H7 (cell line): Measurements from ENCODE around the gene PRDM1. TPM values are rescaled to one million over a fixed set of nuclear protein-coding genes. Genes with fewer than 3 reads are reported as not detected.

Source experiments
- DNase-seq: peaks from one replicate; pipeline ENCODE4 v3.0.0; 2012
- H3K27me3 ChIP-seq: 2 replicates; pipeline ENCODE4 v1.6.0; 2011; ENCODE audit warnings: mild to moderate bottlenecking, low read length; ENCODE audit not compliant: control insufficient read depth, insufficient read depth
- H3K36me3 ChIP-seq: replicated peaks from 2 replicates; pipeline ENCODE4 v1.5.1; 2011; ENCODE audit warnings: low read length; ENCODE audit not compliant: control insufficient read depth, insufficient read depth
- H3K4me3 ChIP-seq: 2 replicates; pipeline ENCODE4 v1.5.1; 2011; ENCODE audit warnings: low read depth, mild to moderate bottlenecking, control low read depth, low read length, moderate library complexity; ENCODE audit not compliant: insufficient read depth
- total RNA-seq: library from RNA; depleted of rRNA; stranded (reverse); fragments of >200 nt; shearing (Covaris generic); gene quantifications from 2 replicates; pipeline ENCODE4 v1.2.3, GENCODE V29; 2014

PRDM1 gene
- total RNA-seq, 1 experiment from 2014 or later, result 2.4 TPM

- no peak for DNase-seq
- Histone ChIP-seq H3K27me3 (peaks cover 16% of the 10 kb centered on the region), H3K4me3 (peak overlapping the region; percentile 37), H3K36me3 (no peaks in the 10 kb centered on the region)
Observed at GRCh38 chr6:106097411-106098231, 11.5 kb downstream of the PRDM1 start.

GRCh38 chr6:106098383-106099234 lies 12.5 kb downstream of the PRDM1 start:
- H3K4me3 ChIP-seq, result peak overlapping the region; percentile 1; the same call in 1 of the 2 replicates
- H3K36me3 ChIP-seq, result no peaks in the 10 kb centered on the region
- DNase-seq, result no peak
- peaks cover 16% of the 10 kb centered on the region for H3K27me3 ChIP-seq

- Histone ChIP-seq H3K36me3 (no peaks in the 10 kb centered on the region), H3K27me3 (peaks cover 16% of the 10 kb centered on the region), H3K4me3 (peak overlapping the region; percentile 1; the same call in 1 of the 2 replicates)
- no peak for DNase-seq
Observed at GRCh38 chr6:106099235-106099537, 13.1 kb downstream of the PRDM1 start.

GRCh38 chr6:106100755-106101154 lies 14.6 kb downstream of the PRDM1 start:
- no peak for DNase-seq
- H3K4me3 ChIP-seq, result no peak overlapping the region
- H3K36me3 ChIP-seq, result no peaks in the 10 kb centered on the region
- peaks cover 16% of the 10 kb centered on the region for H3K27me3 ChIP-seq

- no peaks in the 10 kb centered on the region; the same call in 1 of the 2 replicates for H3K36me3 ChIP-seq
Observed at GRCh38 chr6:106101466-106101865, 15.3 kb downstream of the PRDM1 start.

GRCh38 chr6:106102034-106102433 lies 15.9 kb downstream of the PRDM1 start:
- H3K36me3 ChIP-seq, result no peaks in the 10 kb centered on the region; the same call in 1 of the 2 replicates
- H3K4me3 ChIP-seq, result no peak overlapping the region
- no peak for DNase-seq
- peaks cover 15% of the 10 kb centered on the region for H3K27me3 ChIP-seq

More at GRCh38 chr6:106101466-106101865, 15.3 kb downstream of the PRDM1 start:
- no peak overlapping the region for H3K4me3 ChIP-seq
- no peak for DNase-seq
- H3K27me3 ChIP-seq, result peaks cover 16% of the 10 kb centered on the region

GRCh38 chr6:106102967-106103727 lies 17.0 kb downstream of the PRDM1 start:
- Histone ChIP-seq H3K27me3 (peaks cover 14% of the 10 kb centered on the region), H3K4me3 (no peak overlapping the region), H3K36me3 (no peaks in the 10 kb centered on the region; the same call in 1 of the 2 replicates)
- DNase-seq, result no peak

- no peak overlapping the region for H3K4me3 ChIP-seq
- H3K27me3 ChIP-seq, result peaks cover 9% of the 10 kb centered on the region
- H3K36me3 ChIP-seq, result no peaks in the 10 kb centered on the region; the same call in 1 of the 2 replicates
- DNase-seq, result no peak
Observed at GRCh38 chr6:106103728-106104109, 17.6 kb downstream of the PRDM1 start.

GRCh38 chr6:106104476-106104875 lies 18.3 kb downstream of the PRDM1 start:
- no peaks in the 10 kb centered on the region; the same call in 1 of the 2 replicates for H3K36me3 ChIP-seq
- no peak overlapping the region for H3K4me3 ChIP-seq
- no peak for DNase-seq
- H3K27me3 ChIP-seq, result peaks cover 2% of the 10 kb centered on the region

GRCh38 chr6:106104941-106105340 lies 18.8 kb downstream of the PRDM1 start:
- H3K36me3 ChIP-seq, result no peaks in the 10 kb centered on the region; the same call in 1 of the 2 replicates
- no peak for DNase-seq
- no peaks in the 10 kb centered on the region for H3K27me3 ChIP-seq

GRCh38 chr6:106105493-106105892 lies 19.4 kb downstream of the PRDM1 start:
- no peaks in the 10 kb centered on the region; the same call in 1 of the 2 replicates for H3K36me3 ChIP-seq
- no peak overlapping the region for H3K4me3 ChIP-seq
- no peak for DNase-seq
- no peaks in the 10 kb centered on the region for H3K27me3 ChIP-seq

More at GRCh38 chr6:106104941-106105340, 18.8 kb downstream of the PRDM1 start:
- H3K4me3 ChIP-seq, result no peak overlapping the region

GRCh38 chr6:106106276-106107042 lies 20.3 kb downstream of the PRDM1 start:
- no peaks in the 10 kb centered on the region; the same call in 1 of the 2 replicates for H3K36me3 ChIP-seq
- H3K4me3 ChIP-seq, result no peak overlapping the region
- DNase-seq, result no peak
- no peaks in the 10 kb centered on the region for H3K27me3 ChIP-seq

GRCh38 chr6:106107043-106107613 lies 21.0 kb downstream of the PRDM1 start:
- DNase-seq, result no peak
- Histone ChIP-seq H3K36me3 (no peaks in the 10 kb centered on the region; the same call in 1 of the 2 replicates), H3K4me3 (no peak overlapping the region), H3K27me3 (no peaks in the 10 kb centered on the region)
